CD1c-positive myeloid dendritic cell (primary cell): Measurements from ENCODE around the gene ZNF260.

Experiments
- DNase-seq: peaks from one replicate; pipeline ENCODE4 v3.0.0-alpha.2; 2016; ENCODE audit errors: extremely low spot score

ZNF260 gene

DNA sequence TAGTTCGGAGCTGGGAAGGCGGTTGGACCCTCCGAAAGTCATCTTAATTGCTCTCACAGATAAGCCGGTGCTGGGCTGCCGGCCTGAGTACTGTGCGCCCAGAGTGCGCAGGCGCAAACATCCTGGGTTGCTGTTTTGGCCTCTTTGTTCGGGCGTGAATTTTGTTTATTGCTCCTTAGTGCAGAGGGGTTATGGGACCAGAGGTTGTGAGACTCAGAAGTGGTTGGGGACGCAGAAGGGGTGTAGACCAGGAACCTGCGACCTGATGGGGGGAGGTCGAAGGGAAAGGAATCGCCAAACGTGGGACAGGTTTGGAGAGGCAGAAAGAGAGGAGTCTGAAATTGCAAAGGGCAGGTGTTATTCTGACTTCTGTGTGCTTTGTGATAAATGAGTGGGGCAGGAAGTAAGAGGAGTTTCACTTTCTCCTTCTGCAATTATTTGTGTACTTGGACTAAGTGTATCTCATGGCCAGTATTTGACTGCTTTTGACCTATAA is 38.1 kb downstream of the ZNF260 start:
- peak; percentile 81 for DNase-seq

DNA sequence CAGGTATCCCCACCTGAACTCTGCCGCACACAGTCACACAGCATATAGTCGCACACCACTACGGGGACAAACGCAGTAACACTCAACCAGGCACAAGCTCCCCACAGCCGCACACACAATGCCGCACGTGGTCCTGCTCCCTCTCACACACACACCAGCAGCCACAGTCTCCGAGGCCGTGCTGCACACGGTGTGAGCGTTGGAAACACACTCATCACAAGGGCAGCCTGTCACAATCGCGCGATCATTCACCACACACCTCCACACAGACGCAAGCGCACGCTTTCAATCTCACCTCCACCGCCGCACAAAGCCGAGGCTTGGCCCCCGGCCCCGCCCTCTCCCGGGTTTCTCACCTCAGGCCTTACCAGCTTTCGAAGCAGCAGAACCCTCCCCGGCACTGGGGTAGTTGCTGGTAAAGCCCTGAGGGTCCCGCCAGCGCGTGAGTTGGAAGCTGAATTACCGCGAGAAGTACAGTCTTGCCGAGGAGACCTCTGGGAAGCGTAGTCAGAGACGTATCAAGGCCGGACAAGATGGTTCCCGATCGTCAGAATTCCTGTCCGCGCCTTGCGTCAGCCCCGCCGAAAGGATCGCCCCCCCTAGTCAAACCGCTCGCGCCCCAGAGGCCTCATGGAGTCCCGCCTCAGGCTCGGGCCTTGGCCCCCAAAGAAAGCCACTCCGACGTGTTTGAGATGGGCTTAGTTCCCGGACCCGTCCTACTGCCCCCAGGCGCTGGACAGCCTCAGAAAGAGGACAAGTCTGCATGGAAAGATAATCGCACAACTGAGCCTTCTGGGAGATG is 38.8 kb downstream of the ZNF260 start, which contains the start of gene ZNF566:
TSS of gene ZNF566 (minus strand) at position 444 of the 802 bp plus-strand sequence. CDS start 13,004 bp downstream, outside the sequence.
- DNase-seq, result peak; percentile 96

DNA sequence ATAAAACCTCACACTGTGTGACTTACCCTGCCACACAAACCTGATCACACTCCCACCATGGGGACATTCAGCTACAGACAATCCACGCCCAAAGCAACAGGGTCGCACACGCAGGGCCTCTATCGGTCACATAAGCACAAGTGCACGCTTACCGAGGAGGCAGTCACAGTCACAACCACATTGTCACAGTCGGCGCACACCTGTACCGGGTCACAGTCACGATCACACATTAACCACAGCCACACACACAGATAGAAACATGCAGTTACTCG is 39.3 kb downstream of the ZNF260 start:
- no peak for DNase-seq

DNA sequence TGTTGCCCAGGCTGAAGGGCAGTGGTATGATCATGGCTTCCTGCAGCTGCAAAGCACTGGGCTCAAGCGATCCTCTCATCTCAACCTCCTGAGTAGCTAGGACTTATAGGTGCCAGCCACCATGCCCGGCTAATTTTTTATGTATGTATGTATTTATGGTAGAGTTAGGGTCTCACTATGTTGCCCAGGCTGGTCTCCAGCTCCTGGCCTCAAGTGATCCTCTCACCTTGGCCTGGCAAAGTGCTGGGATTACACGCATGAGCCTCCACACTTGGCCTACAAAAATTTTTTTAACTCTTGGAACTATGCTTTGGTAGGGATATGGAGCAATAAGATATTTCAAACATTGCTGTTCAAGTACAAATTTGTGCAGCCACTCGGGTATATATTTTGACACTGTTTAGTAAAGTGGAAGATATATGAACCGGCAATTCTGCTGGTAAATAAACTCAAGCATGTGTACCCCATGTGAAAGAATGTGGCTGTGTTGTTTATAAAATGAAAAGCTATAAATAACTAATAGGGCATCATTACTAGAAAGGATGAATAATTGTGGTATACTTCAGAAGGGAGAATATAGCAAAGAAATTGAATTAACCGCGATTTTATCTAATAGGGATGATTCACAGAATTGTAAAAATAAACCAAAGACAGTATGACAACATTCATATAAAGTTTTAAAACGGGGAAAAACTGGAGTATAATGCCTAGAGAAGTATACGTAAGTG is 39.8 kb downstream of the ZNF260 start:
- no peak for DNase-seq

DNA sequence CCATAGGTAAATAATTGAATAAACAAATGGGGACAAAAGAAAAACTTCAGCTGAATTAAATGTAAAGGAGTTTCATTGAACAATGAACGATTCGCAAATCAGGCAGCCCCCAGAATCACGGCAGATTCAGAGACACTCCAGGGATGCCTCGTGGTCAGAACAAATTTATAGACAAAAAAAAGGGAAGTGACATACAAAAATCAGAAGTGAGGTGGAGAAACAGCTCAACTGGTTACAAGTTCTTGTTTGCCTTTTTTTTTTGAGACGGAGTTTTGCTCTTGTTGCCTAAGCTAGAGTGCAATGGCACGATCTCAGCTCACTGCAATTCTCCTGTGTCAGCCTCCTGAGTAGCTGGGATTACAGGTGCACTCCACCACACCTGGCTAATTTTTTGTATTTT is 44.4 kb downstream of the ZNF260 start:
- DNase-seq, result no peak

DNA sequence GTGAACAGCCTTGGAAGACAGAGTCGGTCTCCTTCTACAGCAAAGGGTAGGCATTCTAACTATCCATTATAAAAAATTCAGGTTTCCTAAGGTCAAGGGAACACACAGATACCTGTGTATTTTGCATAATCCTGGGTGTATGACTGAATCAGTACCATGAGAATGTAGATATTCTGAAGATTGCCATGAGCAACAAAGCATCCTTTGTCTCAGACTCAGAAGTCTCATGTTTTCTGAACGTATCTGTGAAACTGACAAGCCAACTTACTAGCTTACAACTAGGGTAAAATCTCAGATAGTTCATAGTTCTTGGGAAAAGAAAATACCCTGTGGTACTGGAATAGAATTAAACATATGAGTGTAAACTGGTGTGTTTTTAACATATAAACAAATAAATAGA is 45.2 kb downstream of the ZNF260 start:
- no peak for DNase-seq
